IPS-18a (cell line): ENCODE measurements around the gene POLR1D.

ENCODE experiments used
- H3K27ac ChIP-seq: one replicate; pipeline ENCODE4 v1.5.1; 2013; ENCODE audit warnings: low read length
- H3K27me3 ChIP-seq: one replicate; pipeline ENCODE4 v1.6.1; 2013; ENCODE audit warnings: mild to moderate bottlenecking, low read length; ENCODE audit not compliant: control insufficient read depth, insufficient read depth
- H3K36me3 ChIP-seq: one replicate; pipeline ENCODE4 v1.6.1; 2013; ENCODE audit warnings: low read depth, low read length; ENCODE audit not compliant: control insufficient read depth
- H3K4me1 ChIP-seq: one replicate; pipeline ENCODE4 v1.6.1; 2013; ENCODE audit warnings: low read depth, low read length; ENCODE audit not compliant: control insufficient read depth
- H3K4me3 ChIP-seq: one replicate; pipeline ENCODE4 v1.5.1; 2013; ENCODE audit warnings: low read length
- H3K9ac ChIP-seq: one replicate; pipeline ENCODE4 v1.6.1; 2013; ENCODE audit warnings: mild to moderate bottlenecking, low read length, moderate library complexity
- H3K9me3 ChIP-seq: one replicate; pipeline ENCODE4 v1.6.1; 2013; ENCODE audit warnings: low read depth, low read length; ENCODE audit not compliant: control insufficient read depth

POLR1D gene

GRCh38 chr13:27641711-27642502, 20.2 kb downstream of the POLR1D start:
- no peaks in the 10 kb centered on the region for H3K4me1 ChIP-seq

GRCh38 chr13:27643334-27644132, 21.8 kb downstream of the POLR1D start:
- H3K4me1 ChIP-seq = no peaks in the 10 kb centered on the region
- H3K27me3 ChIP-seq = no peaks in the 10 kb centered on the region
- no peak overlapping the region for H3K9ac ChIP-seq
- H3K9me3 ChIP-seq = no peaks in the 10 kb centered on the region
- H3K4me3 ChIP-seq = no peak overlapping the region
- peaks cover 4% of the 10 kb centered on the region for H3K36me3 ChIP-seq
- H3K27ac ChIP-seq = no peak overlapping the region

More at GRCh38 chr13:27641711-27642502, 20.2 kb downstream of the POLR1D start:
- Histone ChIP-seq H3K36me3 (no peaks in the 10 kb centered on the region), H3K27ac (no peak overlapping the region), H3K9ac (no peak overlapping the region), H3K27me3 (no peaks in the 10 kb centered on the region), H3K4me3 (no peak overlapping the region), H3K9me3 (no peaks in the 10 kb centered on the region)

- Histone ChIP-seq H3K4me3 (no peak overlapping the region), H3K36me3 (peaks cover 10% of the 10 kb centered on the region), H3K27me3 (no peaks in the 10 kb centered on the region), H3K4me1 (no peaks in the 10 kb centered on the region), H3K9ac (no peak overlapping the region), H3K9me3 (peaks cover 6% of the 10 kb centered on the region), H3K27ac (no peak overlapping the region)
Measured at GRCh38 chr13:27644302-27644701, 22.6 kb downstream of the POLR1D start.

- Histone ChIP-seq H3K4me1 (no peaks in the 10 kb centered on the region), H3K4me3 (no peak overlapping the region), H3K9ac (no peak overlapping the region), H3K9me3 (peaks cover 24% of the 10 kb centered on the region), H3K27me3 (no peaks in the 10 kb centered on the region), H3K27ac (no peak overlapping the region), H3K36me3 (peaks cover 33% of the 10 kb centered on the region)
Measured at GRCh38 chr13:27650312-27650711, 28.6 kb downstream of the POLR1D start.

- Histone ChIP-seq H3K4me1 (no peaks in the 10 kb centered on the region), H3K9ac (no peak overlapping the region), H3K4me3 (no peak overlapping the region), H3K9me3 (peaks cover 20% of the 10 kb centered on the region), H3K27ac (no peak overlapping the region), H3K36me3 (peaks cover 25% of the 10 kb centered on the region), H3K27me3 (no peaks in the 10 kb centered on the region)
Measured at GRCh38 chr13:27654059-27654458, 32.4 kb downstream of the POLR1D start.

- Histone ChIP-seq H3K27me3 (no peaks in the 10 kb centered on the region), H3K36me3 (peaks cover 17% of the 10 kb centered on the region), H3K9ac (no peak overlapping the region), H3K4me3 (no peak overlapping the region), H3K27ac (no peak overlapping the region), H3K9me3 (peaks cover 13% of the 10 kb centered on the region), H3K4me1 (no peaks in the 10 kb centered on the region)
Measured at GRCh38 chr13:27654816-27655215, 33.1 kb downstream of the POLR1D start.

- Histone ChIP-seq H3K9me3 (no peaks in the 10 kb centered on the region), H3K36me3 (no peaks in the 10 kb centered on the region), H3K27me3 (no peaks in the 10 kb centered on the region), H3K9ac (no peak overlapping the region), H3K4me3 (no peak overlapping the region), H3K4me1 (no peaks in the 10 kb centered on the region), H3K27ac (no peak overlapping the region)
Measured at GRCh38 chr13:27657724-27658123, 36.0 kb downstream of the POLR1D start.

- H3K4me1 ChIP-seq = no peaks in the 10 kb centered on the region
- H3K36me3 ChIP-seq = no peaks in the 10 kb centered on the region
- H3K27ac ChIP-seq = no peak overlapping the region
- H3K4me3 ChIP-seq = no peak overlapping the region
- H3K27me3 ChIP-seq = no peaks in the 10 kb centered on the region
- H3K9ac ChIP-seq = no peak overlapping the region
- no peaks in the 10 kb centered on the region for H3K9me3 ChIP-seq
Measured at GRCh38 chr13:27658546-27658945, 36.9 kb downstream of the POLR1D start.

GRCh38 chr13:27659145-27659865, 37.6 kb downstream of the POLR1D start:
- H3K27ac ChIP-seq = no peak overlapping the region
- H3K4me3 ChIP-seq = no peak overlapping the region
- H3K36me3 ChIP-seq = no peaks in the 10 kb centered on the region
- H3K27me3 ChIP-seq = no peaks in the 10 kb centered on the region
- peaks cover 5% of the 10 kb centered on the region for H3K4me1 ChIP-seq
- H3K9ac ChIP-seq = no peak overlapping the region
- H3K9me3 ChIP-seq = no peaks in the 10 kb centered on the region

GRCh38 chr13:27660511-27660910, 38.8 kb downstream of the POLR1D start:
- no peak overlapping the region for H3K4me3 ChIP-seq
- no peak overlapping the region for H3K27ac ChIP-seq
- peaks cover 5% of the 10 kb centered on the region for H3K4me1 ChIP-seq
- H3K9me3 ChIP-seq = no peaks in the 10 kb centered on the region
- H3K36me3 ChIP-seq = no peaks in the 10 kb centered on the region
- H3K9ac ChIP-seq = no peak overlapping the region
- no peaks in the 10 kb centered on the region for H3K27me3 ChIP-seq

- peaks cover 5% of the 10 kb centered on the region for H3K4me1 ChIP-seq
Measured at GRCh38 chr13:27661017-27661416, 39.3 kb downstream of the POLR1D start.

More at GRCh38 chr13:27661017-27661416, 39.3 kb downstream of the POLR1D start:
- H3K36me3 ChIP-seq = no peaks in the 10 kb centered on the region
- H3K27me3 ChIP-seq = no peaks in the 10 kb centered on the region
- H3K9me3 ChIP-seq = no peaks in the 10 kb centered on the region
- H3K4me3 ChIP-seq = no peak overlapping the region
- no peak overlapping the region for H3K27ac ChIP-seq
- no peak overlapping the region for H3K9ac ChIP-seq
